Measurements from ENCODE around the gene GPD1L.

The GPD1L gene

DNA sequence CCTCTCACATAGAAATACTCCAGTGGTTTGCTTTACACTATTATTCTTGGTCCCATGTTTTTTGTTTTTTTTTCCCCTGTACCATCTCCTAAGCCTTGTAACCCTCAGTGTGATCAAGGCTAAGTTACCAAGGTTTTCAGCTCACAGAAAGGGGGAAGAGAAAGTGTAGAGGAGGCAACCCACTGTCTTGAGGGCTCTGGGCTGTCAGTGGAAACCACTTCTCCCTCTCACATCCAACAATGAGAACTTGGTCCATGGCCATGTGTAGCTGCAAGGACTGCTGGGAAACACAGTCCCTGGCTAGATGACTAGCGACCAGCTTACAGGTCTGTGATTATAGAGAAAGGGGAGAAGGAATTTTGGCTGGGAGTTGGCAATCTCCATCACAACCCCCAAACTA is 30.3 kb downstream of the GPD1L start:
- no peak for ATAC-seq
- TF ChIP-seq ZFP30 (CRISPR knock-in tag; IDR thresholded peaks at IDR 0.05) (no peak), BACH2 (CRISPR knock-in tag; IDR thresholded peaks at IDR 0.05; ENCODE audit: borderline replicate concordance) (no peak), ZNF565 (CRISPR knock-in tag; conservative IDR thresholded peaks at IDR 0.05; ENCODE audit: low read depth) (no peak), PPARA (CRISPR knock-in tag; IDR thresholded peaks at IDR 0.05; ENCODE audit: borderline replicate concordance) (no peak), ZFP3 (CRISPR knock-in tag; IDR thresholded peaks at IDR 0.05) (no peak), ZC3H10 (CRISPR knock-in tag; IDR thresholded peaks at IDR 0.05) (no peak), GLIS3 (CRISPR knock-in tag; IDR thresholded peaks at IDR 0.05) (no peak)

DNA sequence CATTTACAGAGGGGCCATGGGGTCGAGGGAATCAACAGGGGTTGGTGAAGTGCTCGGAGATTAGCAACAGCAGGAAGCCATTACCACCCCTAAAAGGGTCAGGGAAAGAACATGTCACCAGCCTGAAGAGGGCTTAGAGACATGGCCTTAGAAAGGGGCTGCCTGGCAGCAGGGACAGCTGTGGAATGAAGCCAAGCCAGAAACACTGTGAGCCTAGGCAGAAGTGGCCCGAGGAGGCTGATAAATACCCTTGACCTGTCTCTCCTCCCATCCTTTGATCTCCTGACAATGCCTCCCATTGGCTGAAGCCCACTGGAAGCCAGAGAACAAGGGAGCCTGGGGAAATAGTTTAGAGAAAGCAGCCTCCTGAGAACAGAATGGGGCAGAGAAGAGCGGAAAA is 31.4 kb downstream of the GPD1L start:
- TF ChIP-seq BACH2 (CRISPR knock-in tag; IDR thresholded peaks at IDR 0.05; ENCODE audit: borderline replicate concordance) = no peak
- TF ChIP-seq POU6F1 (CRISPR knock-in tag; IDR thresholded peaks at IDR 0.05; ENCODE audit: borderline replicate concordance, low read depth) = no peak
- TF ChIP-seq GLIS3 (CRISPR knock-in tag; IDR thresholded peaks at IDR 0.05) = no peak
- no peak for TF ChIP-seq CSDC2 (CRISPR knock-in tag; IDR thresholded peaks at IDR 0.05)
- TF ChIP-seq, protein P1, sequence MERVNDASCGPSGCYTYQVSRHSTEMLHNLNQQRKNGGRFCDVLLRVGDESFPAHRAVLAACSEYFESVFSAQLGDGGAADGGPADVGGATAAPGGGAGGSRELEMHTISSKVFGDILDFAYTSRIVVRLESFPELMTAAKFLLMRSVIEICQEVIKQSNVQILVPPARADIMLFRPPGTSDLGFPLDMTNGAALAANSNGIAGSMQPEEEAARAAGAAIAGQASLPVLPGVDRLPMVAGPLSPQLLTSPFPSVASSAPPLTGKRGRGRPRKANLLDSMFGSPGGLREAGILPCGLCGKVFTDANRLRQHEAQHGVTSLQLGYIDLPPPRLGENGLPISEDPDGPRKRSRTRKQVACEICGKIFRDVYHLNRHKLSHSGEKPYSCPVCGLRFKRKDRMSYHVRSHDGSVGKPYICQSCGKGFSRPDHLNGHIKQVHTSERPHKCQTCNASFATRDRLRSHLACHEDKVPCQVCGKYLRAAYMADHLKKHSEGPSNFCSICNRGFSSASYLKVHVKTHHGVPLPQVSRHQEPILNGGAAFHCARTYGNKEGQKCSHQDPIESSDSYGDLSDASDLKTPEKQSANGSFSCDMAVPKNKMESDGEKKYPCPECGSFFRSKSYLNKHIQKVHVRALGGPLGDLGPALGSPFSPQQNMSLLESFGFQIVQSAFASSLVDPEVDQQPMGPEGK (CRISPR knock-in tag; IDR thresholded peaks at IDR 0.05; ENCODE audit: borderline replicate concordance) = no peak
- TF ChIP-seq ZFP30 (CRISPR knock-in tag; IDR thresholded peaks at IDR 0.05) = no peak
- TF ChIP-seq TOX (CRISPR knock-in tag; IDR thresholded peaks at IDR 0.05; ENCODE audit: borderline replicate concordance) = no peak
- TF ChIP-seq TCF4 (CRISPR knock-in tag; IDR thresholded peaks at IDR 0.05; ENCODE audit: borderline replicate concordance) = no peak
- TF ChIP-seq ZC3H10 (CRISPR knock-in tag; IDR thresholded peaks at IDR 0.05) = no peak
- TF ChIP-seq ZNF8 (CRISPR knock-in tag; IDR thresholded peaks at IDR 0.05) = no peak
- no peak for TF ChIP-seq TSHZ2 (CRISPR knock-in tag; IDR thresholded peaks at IDR 0.05)
- TF ChIP-seq OSR1 (CRISPR knock-in tag; IDR thresholded peaks at IDR 0.05) = no peak
- TF ChIP-seq ARNTL (CRISPR knock-in tag; IDR thresholded peaks at IDR 0.05; ENCODE audit: borderline replicate concordance, low read depth) = no peak
- TF ChIP-seq ESRRG (CRISPR knock-in tag; IDR thresholded peaks at IDR 0.05) = no peak
- no peak for ATAC-seq

- peak; percentile 39; the same call in 1 of the 3 replicates for ATAC-seq
- TF ChIP-seq SNAI2 (CRISPR knock-in tag; IDR thresholded peaks at IDR 0.05) = no peak
- TF ChIP-seq PPARA (CRISPR knock-in tag; IDR thresholded peaks at IDR 0.05; ENCODE audit: borderline replicate concordance) = no peak
- no peak for TF ChIP-seq TOX (CRISPR knock-in tag; IDR thresholded peaks at IDR 0.05; ENCODE audit: borderline replicate concordance)
- TF ChIP-seq ZFP30 (CRISPR knock-in tag; IDR thresholded peaks at IDR 0.05) = no peak
- TF ChIP-seq ZNF565 (CRISPR knock-in tag; conservative IDR thresholded peaks at IDR 0.05; ENCODE audit: low read depth) = no peak
- TF ChIP-seq ZNF70 (CRISPR knock-in tag; IDR thresholded peaks at IDR 0.05) = no peak
- TF ChIP-seq, protein P2, sequence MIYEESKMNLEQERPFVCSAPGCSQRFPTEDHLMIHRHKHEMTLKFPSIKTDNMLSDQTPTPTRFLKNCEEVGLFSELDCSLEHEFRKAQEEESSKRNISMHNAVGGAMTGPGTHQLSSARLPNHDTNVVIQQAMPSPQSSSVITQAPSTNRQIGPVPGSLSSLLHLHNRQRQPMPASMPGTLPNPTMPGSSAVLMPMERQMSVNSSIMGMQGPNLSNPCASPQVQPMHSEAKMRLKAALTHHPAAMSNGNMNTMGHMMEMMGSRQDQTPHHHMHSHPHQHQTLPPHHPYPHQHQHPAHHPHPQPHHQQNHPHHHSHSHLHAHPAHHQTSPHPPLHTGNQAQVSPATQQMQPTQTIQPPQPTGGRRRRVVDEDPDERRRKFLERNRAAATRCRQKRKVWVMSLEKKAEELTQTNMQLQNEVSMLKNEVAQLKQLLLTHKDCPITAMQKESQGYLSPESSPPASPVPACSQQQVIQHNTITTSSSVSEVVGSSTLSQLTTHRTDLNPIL (CRISPR knock-in tag; IDR thresholded peaks at IDR 0.05; ENCODE audit: low read depth) = no peak
- no peak for TF ChIP-seq GLIS3 (CRISPR knock-in tag; IDR thresholded peaks at IDR 0.05)
- TF ChIP-seq ESRRG (CRISPR knock-in tag; IDR thresholded peaks at IDR 0.05) = no peak
- no peak for TF ChIP-seq TCF4 (CRISPR knock-in tag; IDR thresholded peaks at IDR 0.05; ENCODE audit: borderline replicate concordance)
- TF ChIP-seq ZC3H10 (CRISPR knock-in tag; IDR thresholded peaks at IDR 0.05) = no peak
- TF ChIP-seq ZFP3 (CRISPR knock-in tag; IDR thresholded peaks at IDR 0.05) = no peak
- TF ChIP-seq, protein P1 (CRISPR knock-in tag; IDR thresholded peaks at IDR 0.05; ENCODE audit: borderline replicate concordance) = no peak
- TF ChIP-seq, protein P3, sequence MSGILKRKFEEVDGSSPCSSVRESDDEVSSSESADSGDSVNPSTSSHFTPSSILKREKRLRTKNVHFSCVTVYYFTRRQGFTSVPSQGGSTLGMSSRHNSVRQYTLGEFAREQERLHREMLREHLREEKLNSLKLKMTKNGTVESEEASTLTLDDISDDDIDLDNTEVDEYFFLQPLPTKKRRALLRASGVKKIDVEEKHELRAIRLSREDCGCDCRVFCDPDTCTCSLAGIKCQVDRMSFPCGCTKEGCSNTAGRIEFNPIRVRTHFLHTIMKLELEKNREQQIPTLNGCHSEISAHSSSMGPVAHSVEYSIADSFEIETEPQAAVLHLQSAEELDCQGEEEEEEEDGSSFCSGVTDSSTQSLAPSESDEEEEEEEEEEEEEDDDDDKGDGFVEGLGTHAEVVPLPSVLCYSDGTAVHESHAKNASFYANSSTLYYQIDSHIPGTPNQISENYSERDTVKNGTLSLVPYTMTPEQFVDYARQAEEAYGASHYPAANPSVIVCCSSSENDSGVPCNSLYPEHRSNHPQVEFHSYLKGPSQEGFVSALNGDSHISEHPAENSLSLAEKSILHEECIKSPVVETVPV (CRISPR knock-in tag; IDR thresholded peaks at IDR 0.05) = no peak
- no peak for TF ChIP-seq BACH2 (CRISPR knock-in tag; IDR thresholded peaks at IDR 0.05; ENCODE audit: borderline replicate concordance)
Observed at GRCh38 chr3:32138545-32139104, 32.2 kb downstream of the GPD1L start.

Data from SK-N-SH treated with all-trans-retinoic acid at 6 μM for 48 hours (cell line).